SK-N-SH (cell line): ENCODE measurements around the gene AP4S1. TPM values are rescaled to one million over a fixed set of nuclear protein-coding genes. Genes with fewer than 3 reads are reported as not detected.

Experiments used
- FOXJ3 ChIP-seq: sonication (generic); formaldehyde crosslinking; IDR thresholded peaks from 2 replicates; pipeline ENCODE4 v1.5.1; 2020; ENCODE audit warnings: mild to moderate bottlenecking, missing genetic modification reagents
- GATA2 ChIP-seq: sonication (generic); formaldehyde crosslinking; IDR thresholded peaks from 2 replicates; pipeline ENCODE4 v1.5.0; 2020; ENCODE audit warnings: mild to moderate bottlenecking, missing genetic modification reagents
- IRF3 ChIP-seq: fragments of 150-350 bp; IDR thresholded peaks from 2 replicates; pipeline ENCODE4 v1.6.1; 2016; ENCODE audit warnings: mild to moderate bottlenecking, low read depth, low read length
- MXI1 ChIP-seq: IDR thresholded peaks from 2 replicates; pipeline ENCODE4 v1.6.1; 2012; ENCODE audit warnings: mild to moderate bottlenecking, low read depth, low read length, improper control_type of control experiment
- NFIC ChIP-seq: IDR thresholded peaks from 2 replicates; pipeline ENCODE4 v1.4.0; 2012; ENCODE audit warnings: borderline replicate concordance
- POLR2AphosphoS5 ChIP-seq: IDR thresholded peaks from 2 replicates; pipeline ENCODE4 v1.6.1; 2012; ENCODE audit warnings: low read depth, low read length
- polyA plus RNA-seq, 3 experiments: library from polyadenylated mRNA; depleted of rRNA; stranded (reverse); fragments of >200 nt; gene quantifications; 2 replicates each; pipeline ENCODE4 v1.2.3, GENCODE V29; 2012
- small RNA-seq, 7 experiments: library from RNA; depleted of rRNA; stranded (forward); fragments of <200 nt; gene quantifications; one replicate each; pipeline ENCODE3, GENCODE V24; 2012

AP4S1 gene
- polyA plus RNA-seq, 1 of the 3 experiments (the other 2 are of a cell fraction): 1.7 TPM

- no peak for TF ChIP-seq IRF3
- TF ChIP-seq FOXJ3 (CRISPR knock-in tag): no peak
- no peak for TF ChIP-seq POLR2AphosphoS5
- no peak for TF ChIP-seq NFIC
- no peak for TF ChIP-seq MXI1
- TF ChIP-seq GATA2 (CRISPR knock-in tag): no peak
Observed at GRCh38 chr14:31142455-31143087, 117.1 kb downstream of the AP4S1 start (continued).

Small RNAs within 50 kb of the gene (small RNA-seq; reads per million reads assigned to genes)
- 0 to 8.2 (median 3.1) reads per million in 7 experiments for gene MIR624
- gene RNU6-541P: 0 reads per million in 7 experiments

Other genes with a start within 250 kb of the AP4S1 start
- 9.3 and 9.9 TPM in 2 replicates for gene COCH, start 151.1 kb upstream of the AP4S1 start, polyA plus RNA-seq (2012; rRNA removed)
- gene STRN3, start 730 bp downstream of the AP4S1 start, polyA plus RNA-seq (2012; rRNA removed): 7.2 and 8.9 TPM in 2 replicates
- 43.2 and 48.8 TPM in 2 replicates for gene HECTD1, start 182.1 kb downstream of the AP4S1 start, polyA plus RNA-seq (2012; rRNA removed)